IMR-90 (cell line): ENCODE data around the gene NUDT4B. TPM values are rescaled to one million over a fixed set of nuclear protein-coding genes. Genes with fewer than 3 reads are reported as not detected.
"Not testable (repeated sequence)": the region's sequence is repeated elsewhere in the genome, so short reads cannot be mapped to it uniquely, and the experiment has no call there.

ENCODE experiments used
- ATAC-seq: fragments of 200-7000 bp; cut with Tn5 transposase; 2 replicates; pipeline ENCODE4 v1.9.1; 2020; ENCODE audit warnings: low read depth, mild to moderate bottlenecking, moderate library complexity
- BruUV-seq: library from RNA; stranded (reverse); fragments of 400-500 nt; replicated peaks from 2 replicates; lab custom pipeline; 2021; lab: Mats Ljungman, UMichigan
- CTCF ChIA-PET: fragments of 300-600 bp; formaldehyde crosslinking; extraction: SDS; loops from one replicate; lab custom pipeline; 2021; ENCODE audit warnings: antibody characterized with exemption; lab: Yijun Ruan, JAX
- POLR2A ChIA-PET: fragments of 300-600 bp; sonication (Branson Sonifier 250); formaldehyde crosslinking; loops from one replicate; lab custom pipeline; 2022; ENCODE audit warnings: antibody characterized with exemption; ENCODE audit not compliant: unreplicated experiment; lab: Charles Lee
- DNase-seq: peaks from one replicate; pipeline ENCODE4 v3.0.0; 2013
- H2AFZ ChIP-seq: replicated peaks from 2 replicates; pipeline ENCODE3; 2013; ENCODE audit warnings: low read length, mild to moderate bottlenecking; ENCODE audit not compliant: poor library complexity
- H2AK5ac ChIP-seq: 2 replicates; pipeline ENCODE4 v1.6.1; 2013; ENCODE audit warnings: low read depth, low read length, inconsistent platforms
- H2AK9ac ChIP-seq: replicated peaks from 2 replicates; pipeline ENCODE3; 2013; ENCODE audit warnings: mild to moderate bottlenecking, low read depth, low read length, moderate library complexity; ENCODE audit not compliant: poor library complexity
- H2BK120ac ChIP-seq: 2 replicates; pipeline ENCODE4 v1.6.1; 2013; ENCODE audit warnings: low read depth, low read length, inconsistent platforms
- H2BK15ac ChIP-seq: 3 replicates; pipeline ENCODE4 v1.6.1; 2013; ENCODE audit warnings: low read depth, low read length, inconsistent platforms
- H2BK20ac ChIP-seq: 2 replicates; pipeline ENCODE4 v1.6.1; 2013; ENCODE audit warnings: low read depth, mild to moderate bottlenecking, inconsistent platforms, low read length, moderate library complexity
- H2BK5ac ChIP-seq: 2 replicates; pipeline ENCODE4 v1.6.1; 2013; ENCODE audit warnings: mild to moderate bottlenecking, low read depth, low read length, inconsistent platforms; ENCODE audit not compliant: poor library complexity, severe bottlenecking
- H3K14ac ChIP-seq: replicated peaks from 2 replicates; pipeline ENCODE4 v1.6.1; 2013; ENCODE audit warnings: low read depth, low read length, inconsistent platforms
- H3K18ac ChIP-seq: 2 replicates; pipeline ENCODE4 v1.6.1; 2013; ENCODE audit warnings: low read depth, low read length, control low read depth
- H3K23ac ChIP-seq: 2 replicates; pipeline ENCODE4 v1.6.1; 2013; ENCODE audit warnings: low read depth, low read length, inconsistent platforms
- H3K27ac ChIP-seq: 2 replicates; pipeline ENCODE4 v1.5.1; 2013; ENCODE audit warnings: mild to moderate bottlenecking, control low read depth, low read length; ENCODE audit not compliant: insufficient read depth
- H3K27me3 ChIP-seq: 2 replicates; pipeline ENCODE4 v1.6.1; 2013; ENCODE audit warnings: low read length; ENCODE audit not compliant: control insufficient read depth, insufficient read depth
- H3K36me3 ChIP-seq: 2 replicates; pipeline ENCODE4 v1.6.1; 2013; ENCODE audit warnings: low read length, mixed read lengths; ENCODE audit not compliant: control insufficient read depth, insufficient read depth
- H3K4ac ChIP-seq: 2 replicates; pipeline ENCODE4 v1.6.1; 2013; ENCODE audit warnings: low read depth, low read length, inconsistent platforms
- H3K4me1 ChIP-seq: 2 replicates; pipeline ENCODE4 v1.6.1; 2013; ENCODE audit warnings: low read length, mixed read lengths; ENCODE audit not compliant: control insufficient read depth, insufficient read depth
- H3K4me2 ChIP-seq: 2 replicates; pipeline ENCODE4 v1.6.1; 2013; ENCODE audit warnings: low read depth, mild to moderate bottlenecking, control low read depth, low read length, moderate library complexity
- H3K4me3 ChIP-seq: 2 replicates; pipeline ENCODE4 v1.5.1; 2013; ENCODE audit warnings: low read depth, mild to moderate bottlenecking, control low read depth, low read length, moderate library complexity; ENCODE audit not compliant: insufficient read depth
- H3K56ac ChIP-seq: 2 replicates; pipeline ENCODE4 v1.6.1; 2013; ENCODE audit warnings: low read length, inconsistent platforms; ENCODE audit not compliant: insufficient read depth; ENCODE audit errors: extremely low read depth
- H3K79me1 ChIP-seq, 2 experiments: 2 replicates each; pipeline ENCODE4 v1.6.1; 2013; ENCODE audit warnings: low read length in 2 of 2, inconsistent platforms in 1 of 2, low read depth in 1 of 2
- H3K9ac ChIP-seq: 2 replicates; pipeline ENCODE4 v1.6.1; 2013; ENCODE audit warnings: low read depth, low read length, control low read depth
- H3K9me1 ChIP-seq: 2 replicates; pipeline ENCODE4 v1.6.1; 2013; ENCODE audit warnings: low read length, inconsistent platforms; ENCODE audit not compliant: insufficient read depth
- H3K9me3 ChIP-seq: 2 replicates; pipeline ENCODE4 v1.6.1; 2013; ENCODE audit warnings: low read length; ENCODE audit not compliant: control insufficient read depth, insufficient read depth
- H4K20me1 ChIP-seq: 2 replicates; pipeline ENCODE4 v1.6.1; 2013; ENCODE audit warnings: low read length, inconsistent platforms; ENCODE audit not compliant: insufficient read depth
- H4K5ac ChIP-seq: 2 replicates; pipeline ENCODE4 v1.6.1; 2013; ENCODE audit warnings: mild to moderate bottlenecking, low read depth, low read length, control low read depth
- H4K8ac ChIP-seq, 2 experiments: 2 replicates each; pipeline ENCODE4 v1.6.1; 2013; ENCODE audit warnings: low read depth in 2 of 2, low read length in 2 of 2, control low read depth in 1 of 2, inconsistent platforms in 1 of 2
- H4K91ac ChIP-seq: 2 replicates; pipeline ENCODE4 v1.6.1; 2013; ENCODE audit warnings: low read depth, low read length, inconsistent platforms; ENCODE audit not compliant: insufficient read depth
- WGBS, 2 experiments: methylation state at CpG; one replicate each; pipeline versions ENCODE4 v1.1.5 to v1.1.7; 2013; ENCODE audit warnings: missing lambda C conversion rate in 2 of 2; ENCODE audit not compliant: insufficient read length in 1 of 2; ENCODE audit errors: extremely low coverage in 2 of 2; 5-methylcytosine and 5-hydroxymethylcytosine counted together
- dilution Hi-C: fragments of 300-500 bp; cut with HindIII; formaldehyde crosslinking; loops from one replicate; pipeline ENCODE4 v1.14.3; 2018; ENCODE audit warnings: low sequenced_read_pairs; ENCODE audit not compliant: unreplicated experiment
- in situ Hi-C: fragments of 300-500 bp; cut with MboI; formaldehyde crosslinking; loops from 3 replicates; pipeline ENCODE4 v1.14.3; 2019; ENCODE audit warnings: low sequenced_read_pairs, inconsistent platforms, mixed read lengths
- intact Hi-C: fragments of 100-400 bp; cut with micrococcal nuclease; formaldehyde crosslinking; loops from 2 replicates; pipeline ENCODE4 v1.10.0; 2022
- polyA plus RNA-seq, 3 experiments: library from polyadenylated mRNA; depleted of rRNA; stranded (reverse); fragments of >200 nt; gene quantifications; 2 replicates each; pipeline ENCODE4 v1.2.3, GENCODE V29; 2012; ENCODE audit warnings: low replicate concordance in 1 of 3
- total RNA-seq: library from RNA; depleted of rRNA; stranded (reverse); fragments of >200 nt; gene quantifications from 2 replicates; pipeline ENCODE4 v1.2.3, GENCODE V29; 2012

The NUDT4B gene
- total and polyA plus RNA-seq, 2 of the 4 experiments (the other 2 are of a cell fraction) = 10.6 to 19.9 TPM

DNA sequence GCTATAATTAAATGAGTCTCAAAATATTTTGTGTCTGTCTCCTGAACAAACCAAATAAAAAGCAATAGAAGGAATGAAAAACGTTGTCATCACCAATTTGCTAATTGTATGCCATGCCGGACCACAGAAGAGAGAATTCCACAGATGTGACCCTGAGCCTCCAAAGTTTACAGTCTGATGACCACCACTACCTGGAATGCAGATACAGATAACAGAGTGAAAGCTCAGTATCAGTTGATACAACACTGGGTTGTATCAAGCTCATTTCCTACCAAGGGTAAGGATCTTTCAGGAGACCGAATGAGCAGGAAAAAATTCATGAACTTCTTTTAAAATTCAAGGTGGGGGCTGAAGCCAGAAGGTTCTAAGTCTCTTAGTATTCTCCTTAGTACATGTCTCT is 25.1 kb upstream of the NUDT4B start:
- H3K4ac ChIP-seq, POLR2A ChIA-PET, BruUV-seq, H3K27me3 ChIP-seq, H2BK120ac ChIP-seq, H2BK15ac ChIP-seq, H2BK20ac ChIP-seq, H3K18ac ChIP-seq, H3K14ac ChIP-seq, H4K5ac ChIP-seq, H3K9ac ChIP-seq, H3K56ac ChIP-seq, H3K36me3 ChIP-seq, H2AK5ac ChIP-seq, H4K20me1 ChIP-seq, H3K4me2 ChIP-seq, H3K4me3 ChIP-seq, H2BK5ac ChIP-seq, in situ Hi-C loops, DNase-seq, H3K27ac ChIP-seq, dilution Hi-C loops, H4K8ac ChIP-seq, H3K4me1 ChIP-seq, H3K9me3 ChIP-seq, H3K23ac ChIP-seq, H3K9me1 ChIP-seq, H4K91ac ChIP-seq, CTCF ChIA-PET, H3K79me1 ChIP-seq, intact Hi-C loops, H2AK9ac ChIP-seq, H2AFZ ChIP-seq: not testable (repeated sequence)
- no CpG with 5 or more reads among the region's 3 CpGs for WGBS, 2 experiments
- ATAC-seq = peak; percentile 92

GRCh38 chr1:148724872-148725271 is 23.7 kb upstream of the NUDT4B start:
- intact Hi-C loops, DNase-seq, H3K27ac ChIP-seq, H3K14ac ChIP-seq, H4K20me1 ChIP-seq, H3K4me3 ChIP-seq, H3K23ac ChIP-seq, H3K4ac ChIP-seq, H2BK120ac ChIP-seq, ATAC-seq, H3K79me1 ChIP-seq, H2BK5ac ChIP-seq, H3K18ac ChIP-seq, H2BK20ac ChIP-seq, H4K5ac ChIP-seq, H2AK5ac ChIP-seq, H4K91ac ChIP-seq, H3K56ac ChIP-seq, POLR2A ChIA-PET, H3K9me1 ChIP-seq, H2AK9ac ChIP-seq, in situ Hi-C loops, H2AFZ ChIP-seq, BruUV-seq, H3K36me3 ChIP-seq, H3K4me1 ChIP-seq, H3K9me3 ChIP-seq, H3K27me3 ChIP-seq, H3K9ac ChIP-seq, H2BK15ac ChIP-seq, H3K4me2 ChIP-seq, H4K8ac ChIP-seq, CTCF ChIA-PET, dilution Hi-C loops: not testable (repeated sequence)
- no CpG with 5 or more reads among the region's 3 CpGs for WGBS, 2 experiments
